Smooth muscle cell of bladder (primary cell): ENCODE data around the gene MRPL42. TPM values are rescaled to one million over a fixed set of nuclear protein-coding genes. Genes with fewer than 3 reads are reported as not detected.

ENCODE experiments used
- total RNA-seq: library from RNA; depleted of rRNA; stranded (reverse); fragments of >200 nt; gene quantifications from 2 replicates; pipeline ENCODE4 v1.2.3, GENCODE V29; 2014

Gene MRPL42
- total RNA-seq: 50.2 and 57.5 TPM in 2 replicates

DNA sequence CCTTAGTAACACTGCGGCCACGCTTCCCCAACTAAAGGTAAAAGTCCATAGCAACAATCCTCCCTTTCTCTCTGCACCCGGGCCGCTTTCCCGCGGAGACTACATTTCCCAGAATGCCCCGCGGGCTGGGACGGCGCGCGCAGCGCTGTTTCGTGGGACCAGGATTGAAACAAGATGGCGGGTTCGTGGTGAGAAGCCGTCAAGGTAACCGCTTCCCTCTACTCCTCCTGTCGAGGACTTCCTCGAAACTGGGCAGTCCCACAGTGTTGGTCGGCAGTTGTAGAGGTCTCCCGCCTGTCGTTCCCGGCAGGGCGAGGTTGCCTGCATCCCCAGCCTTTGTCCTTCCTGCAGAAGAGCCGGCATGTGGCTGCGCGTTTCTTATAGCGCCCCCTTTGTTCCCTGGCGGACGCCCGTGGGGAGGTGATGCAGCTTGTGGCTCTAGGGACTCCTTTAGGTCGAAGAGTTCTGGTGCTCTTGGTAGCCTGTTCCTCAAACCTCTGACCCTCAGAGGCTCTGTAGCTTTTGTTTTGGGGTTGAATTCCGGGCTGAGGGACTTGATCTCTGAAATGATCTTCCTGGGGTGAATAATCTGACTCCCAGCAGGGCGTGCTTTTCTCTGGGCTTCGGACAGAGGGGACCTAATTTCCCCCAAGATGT, at the start of gene MRPL42:
MRPL42 (plus strand) TSS at position 164 of the 657 bp plus-strand sequence. CDS start 1,772 bp downstream, outside the sequence.

DNA sequence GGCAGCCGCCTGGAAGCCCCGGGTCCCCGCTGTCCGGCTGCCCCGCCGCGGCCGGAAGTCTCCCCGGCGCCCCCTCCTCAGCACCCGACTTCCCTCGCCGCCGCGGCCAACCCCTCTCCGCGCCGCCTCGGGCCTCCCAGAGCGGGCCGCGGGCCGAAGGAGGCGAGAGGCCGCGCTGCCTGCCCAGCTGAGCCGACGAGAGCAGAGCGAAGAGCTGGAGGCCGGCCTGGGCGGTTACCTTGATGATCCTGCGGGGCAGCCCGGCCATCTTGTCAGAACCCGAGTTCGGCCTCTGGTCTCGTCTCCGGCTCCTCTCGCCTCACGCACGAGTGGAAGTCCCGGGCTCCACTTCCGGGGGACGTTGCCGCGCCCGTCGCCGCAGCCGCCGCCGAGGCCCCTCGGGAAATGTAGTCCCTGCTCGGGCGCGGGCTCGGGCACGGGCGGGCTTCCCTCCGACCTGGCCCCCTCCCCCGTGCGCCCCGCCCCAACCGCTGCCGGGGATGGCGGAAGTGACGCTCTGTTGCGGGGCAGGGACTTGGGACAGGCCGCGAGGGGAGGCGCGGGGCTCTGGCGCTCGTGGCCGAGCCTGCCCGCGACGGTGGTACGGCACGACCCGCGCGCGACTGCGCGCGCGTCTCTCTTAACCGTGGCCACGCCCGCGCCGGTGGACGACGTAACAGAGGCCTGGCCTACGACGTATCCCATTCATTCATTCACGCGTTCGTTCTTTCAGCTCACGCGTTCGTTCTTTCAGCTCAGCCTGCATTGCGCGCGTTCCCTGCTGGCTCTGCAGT, 25.5 kb upstream of the MRPL42 start, which contains the start of gene UBE2N:
UBE2N (minus strand) TSS at position 331 of the 794 bp plus-strand sequence; CDS start at position 268, 63 bp downstream.

Other genes with a start within 250 kb of the MRPL42 start
- 50.6 and 63.0 TPM in 2 replicates for gene NUDT4, start 89.6 kb upstream of the MRPL42 start, total RNA-seq
- gene UBE2N, start 25.6 kb upstream of the MRPL42 start, total RNA-seq: 73.8 and 89.2 TPM in 2 replicates
- 22.0 and 31.1 TPM in 2 replicates for gene SOCS2, start 105.2 kb downstream of the MRPL42 start, total RNA-seq
- gene CRADD, start 209.9 kb downstream of the MRPL42 start, total RNA-seq: 15.4 and 19.4 TPM in 2 replicates